ENCODE results near the gene POLR1D.

DNA sequence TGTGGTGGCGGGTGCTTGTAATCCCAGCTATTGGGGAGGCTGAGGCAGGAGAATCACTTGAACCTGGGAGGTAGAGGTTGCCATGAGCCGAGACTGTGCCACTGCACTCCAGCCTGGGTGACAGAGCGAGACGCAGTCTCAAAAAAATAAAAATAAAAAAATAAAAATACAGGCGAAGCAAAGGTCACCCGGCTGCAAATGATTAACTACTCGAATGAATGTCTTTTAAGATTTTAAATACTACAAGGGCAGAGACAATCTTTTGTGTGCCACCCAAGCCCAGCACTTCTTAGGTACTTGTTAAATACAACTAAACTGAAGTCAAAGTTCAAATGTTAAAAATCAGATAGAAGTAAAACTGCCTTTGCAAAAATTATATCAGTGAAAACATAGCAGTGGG lies 8.1 kb upstream of the POLR1D start:
- TF ChIP-seq ZNF121 (CRISPR knock-in tag; IDR thresholded peaks at IDR 0.05), result no peak
- TF ChIP-seq, protein P1, sequence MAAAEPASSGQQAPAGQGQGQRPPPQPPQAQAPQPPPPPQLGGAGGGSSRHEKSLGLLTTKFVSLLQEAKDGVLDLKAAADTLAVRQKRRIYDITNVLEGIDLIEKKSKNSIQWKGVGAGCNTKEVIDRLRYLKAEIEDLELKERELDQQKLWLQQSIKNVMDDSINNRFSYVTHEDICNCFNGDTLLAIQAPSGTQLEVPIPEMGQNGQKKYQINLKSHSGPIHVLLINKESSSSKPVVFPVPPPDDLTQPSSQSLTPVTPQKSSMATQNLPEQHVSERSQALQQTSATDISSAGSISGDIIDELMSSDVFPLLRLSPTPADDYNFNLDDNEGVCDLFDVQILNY (CRISPR knock-in tag; IDR thresholded peaks at IDR 0.05), result no peak
- TF ChIP-seq, protein P2, sequence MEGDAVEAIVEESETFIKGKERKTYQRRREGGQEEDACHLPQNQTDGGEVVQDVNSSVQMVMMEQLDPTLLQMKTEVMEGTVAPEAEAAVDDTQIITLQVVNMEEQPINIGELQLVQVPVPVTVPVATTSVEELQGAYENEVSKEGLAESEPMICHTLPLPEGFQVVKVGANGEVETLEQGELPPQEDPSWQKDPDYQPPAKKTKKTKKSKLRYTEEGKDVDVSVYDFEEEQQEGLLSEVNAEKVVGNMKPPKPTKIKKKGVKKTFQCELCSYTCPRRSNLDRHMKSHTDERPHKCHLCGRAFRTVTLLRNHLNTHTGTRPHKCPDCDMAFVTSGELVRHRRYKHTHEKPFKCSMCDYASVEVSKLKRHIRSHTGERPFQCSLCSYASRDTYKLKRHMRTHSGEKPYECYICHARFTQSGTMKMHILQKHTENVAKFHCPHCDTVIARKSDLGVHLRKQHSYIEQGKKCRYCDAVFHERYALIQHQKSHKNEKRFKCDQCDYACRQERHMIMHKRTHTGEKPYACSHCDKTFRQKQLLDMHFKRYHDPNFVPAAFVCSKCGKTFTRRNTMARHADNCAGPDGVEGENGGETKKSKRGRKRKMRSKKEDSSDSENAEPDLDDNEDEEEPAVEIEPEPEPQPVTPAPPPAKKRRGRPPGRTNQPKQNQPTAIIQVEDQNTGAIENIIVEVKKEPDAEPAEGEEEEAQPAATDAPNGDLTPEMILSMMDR (IDR thresholded peaks at IDR 0.05), result no peak
- no peak for TF ChIP-seq SP1 (CRISPR knock-in tag; conservative IDR thresholded peaks at IDR 0.05)
- TF ChIP-seq, protein P3, sequence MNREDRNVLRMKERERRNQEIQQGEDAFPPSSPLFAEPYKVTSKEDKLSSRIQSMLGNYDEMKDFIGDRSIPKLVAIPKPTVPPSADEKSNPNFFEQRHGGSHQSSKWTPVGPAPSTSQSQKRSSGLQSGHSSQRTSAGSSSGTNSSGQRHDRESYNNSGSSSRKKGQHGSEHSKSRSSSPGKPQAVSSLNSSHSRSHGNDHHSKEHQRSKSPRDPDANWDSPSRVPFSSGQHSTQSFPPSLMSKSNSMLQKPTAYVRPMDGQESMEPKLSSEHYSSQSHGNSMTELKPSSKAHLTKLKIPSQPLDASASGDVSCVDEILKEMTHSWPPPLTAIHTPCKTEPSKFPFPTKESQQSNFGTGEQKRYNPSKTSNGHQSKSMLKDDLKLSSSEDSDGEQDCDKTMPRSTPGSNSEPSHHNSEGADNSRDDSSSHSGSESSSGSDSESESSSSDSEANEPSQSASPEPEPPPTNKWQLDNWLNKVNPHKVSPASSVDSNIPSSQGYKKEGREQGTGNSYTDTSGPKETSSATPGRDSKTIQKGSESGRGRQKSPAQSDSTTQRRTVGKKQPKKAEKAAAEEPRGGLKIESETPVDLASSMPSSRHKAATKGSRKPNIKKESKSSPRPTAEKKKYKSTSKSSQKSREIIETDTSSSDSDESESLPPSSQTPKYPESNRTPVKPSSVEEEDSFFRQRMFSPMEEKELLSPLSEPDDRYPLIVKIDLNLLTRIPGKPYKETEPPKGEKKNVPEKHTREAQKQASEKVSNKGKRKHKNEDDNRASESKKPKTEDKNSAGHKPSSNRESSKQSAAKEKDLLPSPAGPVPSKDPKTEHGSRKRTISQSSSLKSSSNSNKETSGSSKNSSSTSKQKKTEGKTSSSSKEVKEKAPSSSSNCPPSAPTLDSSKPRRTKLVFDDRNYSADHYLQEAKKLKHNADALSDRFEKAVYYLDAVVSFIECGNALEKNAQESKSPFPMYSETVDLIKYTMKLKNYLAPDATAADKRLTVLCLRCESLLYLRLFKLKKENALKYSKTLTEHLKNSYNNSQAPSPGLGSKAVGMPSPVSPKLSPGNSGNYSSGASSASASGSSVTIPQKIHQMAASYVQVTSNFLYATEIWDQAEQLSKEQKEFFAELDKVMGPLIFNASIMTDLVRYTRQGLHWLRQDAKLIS (CRISPR knock-in tag; IDR thresholded peaks at IDR 0.05; ENCODE audit: borderline replicate concordance), result no peak
- TF ChIP-seq, protein P4, sequence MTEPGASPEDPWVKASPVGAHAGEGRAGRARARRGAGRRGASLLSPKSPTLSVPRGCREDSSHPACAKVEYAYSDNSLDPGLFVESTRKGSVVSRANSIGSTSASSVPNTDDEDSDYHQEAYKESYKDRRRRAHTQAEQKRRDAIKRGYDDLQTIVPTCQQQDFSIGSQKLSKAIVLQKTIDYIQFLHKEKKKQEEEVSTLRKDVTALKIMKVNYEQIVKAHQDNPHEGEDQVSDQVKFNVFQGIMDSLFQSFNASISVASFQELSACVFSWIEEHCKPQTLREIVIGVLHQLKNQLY (CRISPR knock-in tag; IDR thresholded peaks at IDR 0.05), result no peak
- no peak for TF ChIP-seq PRRX2 (CRISPR knock-in tag; IDR thresholded peaks at IDR 0.05)
- TF ChIP-seq, protein P5, sequence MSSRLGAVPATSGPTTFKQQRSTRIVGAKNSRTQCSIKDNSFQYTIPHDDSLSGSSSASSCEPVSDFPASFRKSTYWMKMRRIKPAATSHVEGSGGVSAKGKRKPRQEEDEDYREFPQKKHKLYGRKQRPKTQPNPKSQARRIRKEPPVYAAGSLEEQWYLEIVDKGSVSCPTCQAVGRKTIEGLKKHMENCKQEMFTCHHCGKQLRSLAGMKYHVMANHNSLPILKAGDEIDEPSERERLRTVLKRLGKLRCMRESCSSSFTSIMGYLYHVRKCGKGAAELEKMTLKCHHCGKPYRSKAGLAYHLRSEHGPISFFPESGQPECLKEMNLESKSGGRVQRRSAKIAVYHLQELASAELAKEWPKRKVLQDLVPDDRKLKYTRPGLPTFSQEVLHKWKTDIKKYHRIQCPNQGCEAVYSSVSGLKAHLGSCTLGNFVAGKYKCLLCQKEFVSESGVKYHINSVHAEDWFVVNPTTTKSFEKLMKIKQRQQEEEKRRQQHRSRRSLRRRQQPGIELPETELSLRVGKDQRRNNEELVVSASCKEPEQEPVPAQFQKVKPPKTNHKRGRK (CRISPR knock-in tag; IDR thresholded peaks at IDR 0.05; ENCODE audit: borderline replicate concordance), result no peak
- TF ChIP-seq, protein P6, sequence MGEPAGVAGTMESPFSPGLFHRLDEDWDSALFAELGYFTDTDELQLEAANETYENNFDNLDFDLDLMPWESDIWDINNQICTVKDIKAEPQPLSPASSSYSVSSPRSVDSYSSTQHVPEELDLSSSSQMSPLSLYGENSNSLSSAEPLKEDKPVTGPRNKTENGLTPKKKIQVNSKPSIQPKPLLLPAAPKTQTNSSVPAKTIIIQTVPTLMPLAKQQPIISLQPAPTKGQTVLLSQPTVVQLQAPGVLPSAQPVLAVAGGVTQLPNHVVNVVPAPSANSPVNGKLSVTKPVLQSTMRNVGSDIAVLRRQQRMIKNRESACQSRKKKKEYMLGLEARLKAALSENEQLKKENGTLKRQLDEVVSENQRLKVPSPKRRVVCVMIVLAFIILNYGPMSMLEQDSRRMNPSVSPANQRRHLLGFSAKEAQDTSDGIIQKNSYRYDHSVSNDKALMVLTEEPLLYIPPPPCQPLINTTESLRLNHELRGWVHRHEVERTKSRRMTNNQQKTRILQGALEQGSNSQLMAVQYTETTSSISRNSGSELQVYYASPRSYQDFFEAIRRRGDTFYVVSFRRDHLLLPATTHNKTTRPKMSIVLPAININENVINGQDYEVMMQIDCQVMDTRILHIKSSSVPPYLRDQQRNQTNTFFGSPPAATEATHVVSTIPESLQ (CRISPR knock-in tag; IDR thresholded peaks at IDR 0.05), result no peak
- TF ChIP-seq, protein P7, sequence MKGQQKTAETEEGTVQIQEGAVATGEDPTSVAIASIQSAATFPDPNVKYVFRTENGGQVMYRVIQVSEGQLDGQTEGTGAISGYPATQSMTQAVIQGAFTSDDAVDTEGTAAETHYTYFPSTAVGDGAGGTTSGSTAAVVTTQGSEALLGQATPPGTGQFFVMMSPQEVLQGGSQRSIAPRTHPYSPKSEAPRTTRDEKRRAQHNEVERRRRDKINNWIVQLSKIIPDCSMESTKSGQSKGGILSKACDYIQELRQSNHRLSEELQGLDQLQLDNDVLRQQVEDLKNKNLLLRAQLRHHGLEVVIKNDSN (CRISPR knock-in tag; IDR thresholded peaks at IDR 0.05), result no peak
- TF ChIP-seq TP53 (CRISPR knock-in tag; IDR thresholded peaks at IDR 0.05), result no peak
- TF ChIP-seq, protein P8, sequence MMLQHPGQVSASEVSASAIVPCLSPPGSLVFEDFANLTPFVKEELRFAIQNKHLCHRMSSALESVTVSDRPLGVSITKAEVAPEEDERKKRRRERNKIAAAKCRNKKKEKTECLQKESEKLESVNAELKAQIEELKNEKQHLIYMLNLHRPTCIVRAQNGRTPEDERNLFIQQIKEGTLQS (CRISPR knock-in tag; conservative IDR thresholded peaks at IDR 0.05), result no peak
- TF ChIP-seq, protein P9, sequence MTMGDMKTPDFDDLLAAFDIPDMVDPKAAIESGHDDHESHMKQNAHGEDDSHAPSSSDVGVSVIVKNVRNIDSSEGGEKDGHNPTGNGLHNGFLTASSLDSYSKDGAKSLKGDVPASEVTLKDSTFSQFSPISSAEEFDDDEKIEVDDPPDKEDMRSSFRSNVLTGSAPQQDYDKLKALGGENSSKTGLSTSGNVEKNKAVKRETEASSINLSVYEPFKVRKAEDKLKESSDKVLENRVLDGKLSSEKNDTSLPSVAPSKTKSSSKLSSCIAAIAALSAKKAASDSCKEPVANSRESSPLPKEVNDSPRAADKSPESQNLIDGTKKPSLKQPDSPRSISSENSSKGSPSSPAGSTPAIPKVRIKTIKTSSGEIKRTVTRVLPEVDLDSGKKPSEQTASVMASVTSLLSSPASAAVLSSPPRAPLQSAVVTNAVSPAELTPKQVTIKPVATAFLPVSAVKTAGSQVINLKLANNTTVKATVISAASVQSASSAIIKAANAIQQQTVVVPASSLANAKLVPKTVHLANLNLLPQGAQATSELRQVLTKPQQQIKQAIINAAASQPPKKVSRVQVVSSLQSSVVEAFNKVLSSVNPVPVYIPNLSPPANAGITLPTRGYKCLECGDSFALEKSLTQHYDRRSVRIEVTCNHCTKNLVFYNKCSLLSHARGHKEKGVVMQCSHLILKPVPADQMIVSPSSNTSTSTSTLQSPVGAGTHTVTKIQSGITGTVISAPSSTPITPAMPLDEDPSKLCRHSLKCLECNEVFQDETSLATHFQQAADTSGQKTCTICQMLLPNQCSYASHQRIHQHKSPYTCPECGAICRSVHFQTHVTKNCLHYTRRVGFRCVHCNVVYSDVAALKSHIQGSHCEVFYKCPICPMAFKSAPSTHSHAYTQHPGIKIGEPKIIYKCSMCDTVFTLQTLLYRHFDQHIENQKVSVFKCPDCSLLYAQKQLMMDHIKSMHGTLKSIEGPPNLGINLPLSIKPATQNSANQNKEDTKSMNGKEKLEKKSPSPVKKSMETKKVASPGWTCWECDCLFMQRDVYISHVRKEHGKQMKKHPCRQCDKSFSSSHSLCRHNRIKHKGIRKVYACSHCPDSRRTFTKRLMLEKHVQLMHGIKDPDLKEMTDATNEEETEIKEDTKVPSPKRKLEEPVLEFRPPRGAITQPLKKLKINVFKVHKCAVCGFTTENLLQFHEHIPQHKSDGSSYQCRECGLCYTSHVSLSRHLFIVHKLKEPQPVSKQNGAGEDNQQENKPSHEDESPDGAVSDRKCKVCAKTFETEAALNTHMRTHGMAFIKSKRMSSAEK (CRISPR knock-in tag; IDR thresholded peaks at IDR 0.05; ENCODE audit: borderline replicate concordance), result no peak
